Kidney epithelial cell (primary cell): ENCODE results near the gene RUNX1. TPM values are rescaled to one million over a fixed set of nuclear protein-coding genes. Genes with fewer than 3 reads are reported as not detected.

Experiments
- DNase-seq: peaks from one replicate; pipeline ENCODE4 v3.0.0-alpha.2; 2010; ENCODE audit warnings: low read depth
- H3K27me3 ChIP-seq: 2 replicates; pipeline ENCODE4 v1.6.0; 2011; ENCODE audit warnings: low read length; ENCODE audit not compliant: control insufficient read depth, insufficient read depth
- H3K36me3 ChIP-seq: 2 replicates; pipeline ENCODE4 v1.5.1; 2011; ENCODE audit warnings: low read length; ENCODE audit not compliant: control insufficient read depth, insufficient read depth
- H3K4me3 ChIP-seq: 2 replicates; pipeline ENCODE4 v1.5.1; 2011; ENCODE audit warnings: low read depth, mild to moderate bottlenecking, control low read depth, low read length
- CTCF ChIP-seq: IDR thresholded peaks from 2 replicates; pipeline ENCODE4 v1.5.1; 2011; ENCODE audit warnings: mild to moderate bottlenecking, moderate library complexity, low read length, control low read depth, inconsistent platforms; ENCODE audit not compliant: insufficient read depth, poor library complexity, severe bottlenecking
- total RNA-seq: library from RNA; depleted of rRNA; stranded (reverse); fragments of >200 nt; gene quantifications from 2 replicates; pipeline ENCODE4 v1.2.3, GENCODE V29; 2015

Gene RUNX1
- total RNA-seq, 1 donor from 2014 or later = 43.0 TPM

GRCh38 chr21:34867785-34868184, 181.3 kb downstream of the RUNX1 start:
- no peaks in the 10 kb centered on the region for H3K27me3 ChIP-seq
- no peak for TF ChIP-seq CTCF
- peaks cover 3% of the 10 kb centered on the region for H3K36me3 ChIP-seq
- no peak overlapping the region for H3K4me3 ChIP-seq
- no peak for DNase-seq

GRCh38 chr21:34865400-34866241, 183.5 kb downstream of the RUNX1 start:
- no peak for TF ChIP-seq CTCF
- no peak for DNase-seq
- no peak overlapping the region for H3K4me3 ChIP-seq

GRCh38 chr21:34864370-34865149, 184.5 kb downstream of the RUNX1 start:
- Histone ChIP-seq H3K27me3 (no peaks in the 10 kb centered on the region), H3K36me3 (peaks cover 3% of the 10 kb centered on the region), H3K4me3 (no peak overlapping the region)
- no peak for DNase-seq
- no peak for TF ChIP-seq CTCF

More at GRCh38 chr21:34865400-34866241, 183.5 kb downstream of the RUNX1 start:
- Histone ChIP-seq H3K27me3 (no peaks in the 10 kb centered on the region), H3K36me3 (peaks cover 3% of the 10 kb centered on the region)

GRCh38 chr21:34862951-34863350, 186.2 kb downstream of the RUNX1 start:
- Histone ChIP-seq H3K4me3 (no peak overlapping the region), H3K27me3 (no peaks in the 10 kb centered on the region), H3K36me3 (peaks cover 8% of the 10 kb centered on the region)
- DNase-seq = no peak
- no peak for TF ChIP-seq CTCF

- no peak for DNase-seq
- Histone ChIP-seq H3K36me3 (peaks cover 9% of the 10 kb centered on the region), H3K4me3 (no peak overlapping the region), H3K27me3 (no peaks in the 10 kb centered on the region)
- no peak for TF ChIP-seq CTCF
Measured at GRCh38 chr21:34861258-34861657, 187.8 kb downstream of the RUNX1 start.
